HEK293 (cell line): ENCODE results near the gene GATM.

Source experiments
- CTCF ChIA-PET: fragments of 350-600 bp; formaldehyde crosslinking; extraction: SDS; loops from one replicate; lab custom pipeline; 2021; ENCODE audit warnings: antibody characterized with exemption; lab: Yijun Ruan, JAX
- POLR2A ChIA-PET: fragments of 300-600 bp; formaldehyde crosslinking; extraction: SDS; loops from one replicate; lab custom pipeline; 2020; ENCODE audit warnings: antibody characterized with exemption, inconsistent platforms; lab: Yijun Ruan, JAX
- H3K27ac ChIP-seq: fragments of 200-500 bp; sonication (Bioruptor generic); 2 replicates; pipeline ENCODE4 v1.5.1; 2014; ENCODE audit warnings: low read depth, low read length, control low read depth, inconsistent platforms; ENCODE audit errors: extremely low read depth
- H3K36me3 ChIP-seq, 2 experiments: fragments of 200-500 bp in 1 of 2; sonication (Bioruptor generic) in 1 of 2; 1 replicate in 1 of 2; 2 replicates in 1 of 2; pipeline ENCODE4 v1.5.1; 2014 to 2017; ENCODE audit warnings: inconsistent platforms in 2 of 2, low read length in 2 of 2; ENCODE audit not compliant: control insufficient read depth in 2 of 2, insufficient read depth in 1 of 2
- H3K4me1 ChIP-seq: fragments of 200-500 bp; sonication (Bioruptor generic); 2 replicates; pipeline ENCODE4 v1.5.1; 2014; ENCODE audit warnings: mild to moderate bottlenecking, low read length, inconsistent platforms; ENCODE audit not compliant: control insufficient read depth, insufficient read depth
- H3K4me3 ChIP-seq: 2 replicates; pipeline ENCODE4 v1.5.1; 2011; ENCODE audit warnings: low read depth, mild to moderate bottlenecking, control low read depth, low read length, moderate library complexity
- H3K9me3 ChIP-seq: fragments of 200-500 bp; sonication (Bioruptor generic); 2 replicates; pipeline ENCODE4 v1.5.1; 2014; ENCODE audit warnings: low read depth, low read length, inconsistent platforms; ENCODE audit not compliant: control insufficient read depth, insufficient read depth
- GLI2 ChIP-seq: fragments of 450-650 bp; formaldehyde crosslinking; IDR thresholded peaks from 2 replicates; pipeline ENCODE4; 2017; ENCODE audit warnings: missing biosample characterization, missing genetic modification characterization, low read depth, borderline replicate concordance
- GLIS1 ChIP-seq: fragments of 450-650 bp; formaldehyde crosslinking; IDR thresholded peaks from 2 replicates; pipeline ENCODE4 v1.5.1; 2016; ENCODE audit warnings: missing biosample characterization, missing genetic modification characterization
- KLF17 ChIP-seq: fragments of 450-650 bp; formaldehyde crosslinking; IDR thresholded peaks from 2 replicates; pipeline ENCODE4 v1.5.1; 2016; ENCODE audit warnings: missing biosample characterization, missing genetic modification characterization
- MYNN ChIP-seq: fragments of 450-650 bp; formaldehyde crosslinking; IDR thresholded peaks from 2 replicates; pipeline ENCODE4 v1.5.1; 2016; ENCODE audit warnings: missing biosample characterization, missing genetic modification characterization, borderline replicate concordance
- PATZ1 ChIP-seq: fragments of 450-650 bp; formaldehyde crosslinking; IDR thresholded peaks from 2 replicates; pipeline ENCODE4 v1.5.1; 2016; ENCODE audit warnings: missing biosample characterization, missing genetic modification characterization
- SCRT2 ChIP-seq: fragments of 450-650 bp; formaldehyde crosslinking; IDR thresholded peaks from 2 replicates; pipeline ENCODE4 v1.5.1; 2016; ENCODE audit warnings: missing biosample characterization, missing genetic modification characterization
- SP2 ChIP-seq: fragments of 450-650 bp; formaldehyde crosslinking; IDR thresholded peaks from 2 replicates; pipeline ENCODE4 v1.5.1; 2016; ENCODE audit warnings: missing biosample characterization, missing genetic modification characterization
- ZBTB49 ChIP-seq: fragments of 450-650 bp; formaldehyde crosslinking; IDR thresholded peaks from 2 replicates; pipeline ENCODE4 v1.5.1; 2016; ENCODE audit warnings: missing biosample characterization, missing genetic modification characterization, low read depth
- ZNF112 ChIP-seq: fragments of 450-650 bp; formaldehyde crosslinking; IDR thresholded peaks from 2 replicates; pipeline ENCODE4 v1.5.0; 2017; ENCODE audit warnings: missing biosample characterization, missing genetic modification characterization
- ZNF133 ChIP-seq: fragments of 450-650 bp; formaldehyde crosslinking; IDR thresholded peaks from 2 replicates; pipeline ENCODE4 v1.5.1; 2016; ENCODE audit warnings: missing biosample characterization, missing genetic modification characterization
- ZNF18 ChIP-seq: fragments of 450-650 bp; formaldehyde crosslinking; IDR thresholded peaks from 2 replicates; pipeline ENCODE4 v1.5.1; 2016; ENCODE audit warnings: missing biosample characterization, missing genetic modification characterization
- ZNF202 ChIP-seq: fragments of 450-650 bp; formaldehyde crosslinking; IDR thresholded peaks from 2 replicates; pipeline ENCODE4 v1.5.1; 2016; ENCODE audit warnings: missing biosample characterization, missing genetic modification characterization, borderline replicate concordance
- ZNF274 ChIP-seq, 2 experiments: fragments of 200-500 bp in 1 of 2; fragments of 450-650 bp in 1 of 2; sonication (Bioruptor generic) in 1 of 2; formaldehyde crosslinking in 1 of 2; IDR thresholded peaks; 2 replicates each; pipeline versions ENCODE4 v1.5.1 to v1.6.1; 2014 to 2016; ENCODE audit warnings: borderline replicate concordance in 1 of 2, inconsistent platforms in 1 of 2, low read length in 1 of 2, missing biosample characterization in 1 of 2, missing genetic modification characterization in 1 of 2
- ZNF280D ChIP-seq: fragments of 450-650 bp; formaldehyde crosslinking; IDR thresholded peaks from 2 replicates; pipeline ENCODE4 v1.5.1; 2016; ENCODE audit warnings: missing biosample characterization, missing genetic modification characterization
- ZNF292 ChIP-seq: fragments of 450-650 bp; formaldehyde crosslinking; IDR thresholded peaks from 2 replicates; pipeline ENCODE4 v1.5.1; 2016; ENCODE audit warnings: low read depth, missing biosample characterization, missing genetic modification characterization, borderline replicate concordance
- ZNF473 ChIP-seq: fragments of 450-650 bp; formaldehyde crosslinking; IDR thresholded peaks from 2 replicates; pipeline ENCODE4 v1.5.1; 2017; ENCODE audit warnings: missing biosample characterization, missing genetic modification characterization
- ZNF544 ChIP-seq: fragments of 450-650 bp; formaldehyde crosslinking; IDR thresholded peaks from 2 replicates; pipeline ENCODE4 v1.5.0; 2017; ENCODE audit warnings: missing biosample characterization, missing genetic modification characterization
- ZNF549 ChIP-seq: fragments of 450-650 bp; IDR thresholded peaks from 2 replicates; pipeline ENCODE4 v1.5.1; 2018; ENCODE audit warnings: missing biosample characterization, missing genetic modification characterization, mild to moderate bottlenecking, inconsistent platforms, moderate library complexity
- ZNF585B ChIP-seq: fragments of 450-650 bp; formaldehyde crosslinking; IDR thresholded peaks from 2 replicates; pipeline ENCODE4 v1.5.1; 2016; ENCODE audit warnings: missing biosample characterization, missing genetic modification characterization
- ZNF660 ChIP-seq: fragments of 450-650 bp; IDR thresholded peaks from 2 replicates; pipeline ENCODE4 v1.5.1; 2018; ENCODE audit warnings: missing biosample characterization, mild to moderate bottlenecking, missing genetic modification characterization
- ZNF830 ChIP-seq: fragments of 450-650 bp; IDR thresholded peaks from 2 replicates; pipeline ENCODE4 v1.5.0; 2018; ENCODE audit warnings: missing biosample characterization, missing genetic modification characterization, low read depth, mild to moderate bottlenecking, moderate library complexity
- ZNF837 ChIP-seq: fragments of 450-650 bp; formaldehyde crosslinking; IDR thresholded peaks from 2 replicates; pipeline ENCODE4 v1.5.1; 2016; ENCODE audit warnings: missing biosample characterization, missing genetic modification characterization

The GATM gene

GRCh38 chr15:45349623-45350022 lies 28.7 kb downstream of the GATM start:
- Histone ChIP-seq H3K36me3 (no peaks in the 10 kb centered on the region), H3K27ac (no peak overlapping the region), H3K9me3 (no peaks in the 10 kb centered on the region), H3K4me1 (no peaks in the 10 kb centered on the region), H3K4me3 (no peak overlapping the region)
- ChIA-PET POLR2A (no interaction called here), CTCF (no interaction called here)
- no peak for TF ChIP-seq ZNF544 (tag by site-specific recombination)
- no peak for TF ChIP-seq ZNF280D (tag by site-specific recombination)
- TF ChIP-seq ZNF585B (tag by site-specific recombination) = no peak
- TF ChIP-seq KLF17 = no peak
- no peak for TF ChIP-seq GLIS1
- no peak for TF ChIP-seq ZBTB49 (tag by site-specific recombination)
- TF ChIP-seq ZNF112 = no peak
- TF ChIP-seq GLI2 (tag by site-specific recombination) = no peak
- TF ChIP-seq ZNF837 (tag by site-specific recombination) = no peak
- no peak for TF ChIP-seq ZNF274 (IDR thresholded peaks at IDR 0.05; ENCODE audit: low read length)
- no peak for TF ChIP-seq ZNF274 (tag by site-specific recombination; IDR thresholded peaks at IDR 0.05; ENCODE audit: borderline replicate concordance)
- no peak for TF ChIP-seq ZNF660 (tag by site-specific recombination)

- no peaks in the 10 kb centered on the region for H3K36me3 ChIP-seq
- H3K4me1 ChIP-seq = no peaks in the 10 kb centered on the region
- no peaks in the 10 kb centered on the region for H3K9me3 ChIP-seq
- no peak overlapping the region for H3K27ac ChIP-seq
- H3K4me3 ChIP-seq = no peak overlapping the region
- ChIA-PET CTCF (no interaction called here), POLR2A (no interaction called here)
- TF ChIP-seq MYNN (no peak), ZNF549 (tag by site-specific recombination) (no peak), ZNF292 (tag by site-specific recombination) (no peak), ZNF280D (tag by site-specific recombination) (no peak), SP2 (tag by site-specific recombination) (no peak), ZNF133 (tag by site-specific recombination) (no peak), SCRT2 (tag by site-specific recombination) (no peak), ZNF473 (tag by site-specific recombination) (no peak), ZNF830 (tag by site-specific recombination) (no peak), PATZ1 (no peak), ZNF18 (tag by site-specific recombination) (no peak), ZNF202 (tag by site-specific recombination) (no peak)
Measured at GRCh38 chr15:45347989-45348388, 30.4 kb downstream of the GATM start.
